Mesothelial cell of epicardium (in vitro differentiated cells): ENCODE measurements around the gene QKI. TPM values are rescaled to one million over a fixed set of nuclear protein-coding genes. Genes with fewer than 3 reads are reported as not detected.

Experiments
- DNase-seq, 2 experiments: peaks; one replicate each; pipeline ENCODE4 v3.0.0; 2021; ENCODE audit warnings: low spot score in 2 of 2; ENCODE audit not compliant: unreplicated experiment in 2 of 2
- H3K27ac Mint-ChIP-seq: 2 replicates; pipeline ENCODE4 v1.8.0; 2021; ENCODE audit warnings: mixed read lengths
- H3K27me3 Mint-ChIP-seq: 2 replicates; pipeline ENCODE4 v1.8.0; 2021; ENCODE audit warnings: low read depth, mixed read lengths
- H3K36me3 Mint-ChIP-seq: 2 replicates; pipeline ENCODE4 v1.8.0; 2021; ENCODE audit warnings: mixed read lengths
- H3K4me1 Mint-ChIP-seq: 2 replicates; pipeline ENCODE4 v1.8.0; 2021; ENCODE audit warnings: mixed read lengths
- H3K4me3 Mint-ChIP-seq: 2 replicates; pipeline ENCODE4 v1.8.0; 2021; ENCODE audit warnings: mild to moderate bottlenecking, moderate library complexity, mixed read lengths
- H3K9me3 Mint-ChIP-seq: 2 replicates; pipeline ENCODE4 v1.8.0; 2021; ENCODE audit warnings: mixed read lengths
- total RNA-seq: library from RNA; stranded (reverse); gene quantifications from 3 replicates; pipeline ENCODE4 v1.2.1, GENCODE V29; 2021
- TF ChIP-seq, protein P1 (sequence below): fragments of 200-600 bp; sonication (generic); IDR thresholded peaks from one replicate; pipeline ENCODE4 v1.5.0; 2021; ENCODE audit warnings: antibody characterized with exemption; ENCODE audit not compliant: unreplicated experiment

The QKI gene
- total RNA-seq, 1 donor from 2014 or later, result 133 TPM

DNA sequence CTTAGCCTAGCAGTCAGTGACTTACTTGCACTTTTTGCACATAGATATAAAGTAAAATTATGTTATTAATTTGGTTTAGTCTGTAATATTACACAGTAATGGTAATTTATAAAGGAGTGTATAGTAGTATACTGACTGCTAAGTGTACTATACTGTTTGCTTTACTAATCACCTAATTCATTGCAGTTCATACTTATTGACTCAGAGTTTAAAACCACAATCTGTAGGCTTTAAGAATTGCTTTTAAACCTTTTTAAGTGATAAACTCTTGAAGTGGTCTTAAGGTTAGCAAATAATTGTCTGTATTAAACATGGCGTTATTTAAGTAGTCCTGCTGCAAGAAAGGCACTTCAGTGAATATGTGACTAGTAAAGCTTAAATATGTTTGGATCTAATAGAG, 151.5 kb downstream of the QKI start:
- no peaks in the 10 kb centered on the region for H3K27me3 Mint-ChIP-seq
- H3K36me3 Mint-ChIP-seq, result peaks cover 34% of the 10 kb centered on the region
- no peak for DNase-seq
- H3K4me1 Mint-ChIP-seq, result no peaks in the 10 kb centered on the region
- H3K27ac Mint-ChIP-seq, result no peak overlapping the region
- TF ChIP-seq, protein P1, sequence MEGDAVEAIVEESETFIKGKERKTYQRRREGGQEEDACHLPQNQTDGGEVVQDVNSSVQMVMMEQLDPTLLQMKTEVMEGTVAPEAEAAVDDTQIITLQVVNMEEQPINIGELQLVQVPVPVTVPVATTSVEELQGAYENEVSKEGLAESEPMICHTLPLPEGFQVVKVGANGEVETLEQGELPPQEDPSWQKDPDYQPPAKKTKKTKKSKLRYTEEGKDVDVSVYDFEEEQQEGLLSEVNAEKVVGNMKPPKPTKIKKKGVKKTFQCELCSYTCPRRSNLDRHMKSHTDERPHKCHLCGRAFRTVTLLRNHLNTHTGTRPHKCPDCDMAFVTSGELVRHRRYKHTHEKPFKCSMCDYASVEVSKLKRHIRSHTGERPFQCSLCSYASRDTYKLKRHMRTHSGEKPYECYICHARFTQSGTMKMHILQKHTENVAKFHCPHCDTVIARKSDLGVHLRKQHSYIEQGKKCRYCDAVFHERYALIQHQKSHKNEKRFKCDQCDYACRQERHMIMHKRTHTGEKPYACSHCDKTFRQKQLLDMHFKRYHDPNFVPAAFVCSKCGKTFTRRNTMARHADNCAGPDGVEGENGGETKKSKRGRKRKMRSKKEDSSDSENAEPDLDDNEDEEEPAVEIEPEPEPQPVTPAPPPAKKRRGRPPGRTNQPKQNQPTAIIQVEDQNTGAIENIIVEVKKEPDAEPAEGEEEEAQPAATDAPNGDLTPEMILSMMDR, result no peak
- H3K4me3 Mint-ChIP-seq, result no peak overlapping the region
- no peaks in the 10 kb centered on the region for H3K9me3 Mint-ChIP-seq

DNA sequence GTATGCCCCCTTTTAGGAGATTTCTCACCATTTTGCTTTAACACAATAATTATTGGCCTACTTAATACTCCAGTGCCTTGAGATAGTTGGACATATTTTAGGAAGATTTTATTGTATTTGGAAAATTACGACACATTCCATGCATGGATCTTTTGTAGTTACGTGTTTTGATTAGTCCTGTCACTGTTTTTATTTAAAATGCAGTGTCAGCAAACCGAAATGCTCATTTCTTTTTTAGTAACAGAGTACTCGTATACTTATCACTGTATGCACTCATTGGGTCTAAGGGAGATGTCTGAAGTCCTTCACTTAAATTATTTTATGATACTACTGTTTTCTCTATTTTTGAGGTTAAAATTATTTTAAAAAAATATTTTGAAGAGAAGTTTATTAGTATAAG, 153.8 kb downstream of the QKI start:
- H3K36me3 Mint-ChIP-seq, result peaks cover 41% of the 10 kb centered on the region
- TF ChIP-seq, protein P1, result no peak
- H3K4me3 Mint-ChIP-seq, result no peak overlapping the region
- H3K4me1 Mint-ChIP-seq, result peaks cover 3% of the 10 kb centered on the region
- DNase-seq, result no peak
- no peaks in the 10 kb centered on the region for H3K27me3 Mint-ChIP-seq
- H3K9me3 Mint-ChIP-seq, result no peaks in the 10 kb centered on the region
- no peak overlapping the region for H3K27ac Mint-ChIP-seq

DNA sequence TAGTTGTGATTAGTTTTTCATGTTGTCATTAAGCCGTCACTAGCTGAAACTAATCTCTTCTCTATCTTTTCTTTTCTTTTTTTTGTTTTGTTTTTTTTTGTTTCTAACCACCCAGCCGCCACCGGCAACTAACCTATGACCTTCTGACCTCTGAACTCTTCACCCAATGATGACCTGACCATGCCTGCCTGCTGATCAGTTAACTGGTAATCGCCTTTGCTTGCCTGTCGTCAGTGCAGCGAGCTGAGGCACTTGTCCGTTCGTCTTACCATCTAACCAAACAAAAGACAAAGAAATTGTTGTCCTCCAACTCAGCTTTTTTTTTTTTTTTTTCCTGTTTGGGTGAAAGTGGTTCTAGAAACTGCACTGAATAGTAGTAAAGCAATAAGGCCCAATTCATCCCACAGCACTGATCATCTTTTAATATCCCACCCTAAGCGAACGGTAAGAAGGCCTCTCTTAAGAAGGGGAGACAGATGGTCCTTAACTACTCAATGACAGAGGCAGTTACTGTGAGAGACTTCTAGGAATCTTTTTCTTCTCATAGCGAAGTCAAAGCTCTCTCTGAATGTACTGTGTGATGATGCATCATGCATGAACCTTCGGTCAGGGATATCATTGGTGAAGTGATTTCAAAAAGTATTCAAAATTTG, 156.2 kb downstream of the QKI start:
- Mint-ChIP-seq H3K4me1 (peaks cover 3% of the 10 kb centered on the region), H3K4me3 (no peak overlapping the region), H3K27ac (no peak overlapping the region), H3K9me3 (no peaks in the 10 kb centered on the region), H3K36me3 (peaks cover 31% of the 10 kb centered on the region), H3K27me3 (no peaks in the 10 kb centered on the region)
- TF ChIP-seq, protein P1, result no peak
- no peak for DNase-seq

DNA sequence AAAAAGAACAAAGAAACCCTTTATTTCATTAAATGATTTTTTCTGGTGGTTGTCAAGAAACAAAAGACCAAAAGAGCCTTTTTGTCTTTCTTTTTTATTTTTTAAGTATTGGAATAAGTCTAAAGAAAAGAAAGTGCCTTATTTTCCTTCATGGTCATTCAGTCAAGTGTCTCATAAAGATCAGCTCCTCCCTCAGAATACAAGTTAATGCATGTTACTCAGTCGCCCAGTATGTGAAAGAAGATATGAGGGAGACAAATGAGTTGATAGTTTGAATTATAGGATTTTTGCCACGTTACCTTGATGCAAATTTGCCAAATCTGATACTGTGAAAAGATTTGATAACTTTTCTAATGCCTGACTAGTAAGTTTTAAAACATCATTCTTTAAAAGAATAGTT, 157.2 kb downstream of the QKI start:
- Mint-ChIP-seq H3K27ac (no peak overlapping the region), H3K4me3 (no peak overlapping the region)

DNA sequence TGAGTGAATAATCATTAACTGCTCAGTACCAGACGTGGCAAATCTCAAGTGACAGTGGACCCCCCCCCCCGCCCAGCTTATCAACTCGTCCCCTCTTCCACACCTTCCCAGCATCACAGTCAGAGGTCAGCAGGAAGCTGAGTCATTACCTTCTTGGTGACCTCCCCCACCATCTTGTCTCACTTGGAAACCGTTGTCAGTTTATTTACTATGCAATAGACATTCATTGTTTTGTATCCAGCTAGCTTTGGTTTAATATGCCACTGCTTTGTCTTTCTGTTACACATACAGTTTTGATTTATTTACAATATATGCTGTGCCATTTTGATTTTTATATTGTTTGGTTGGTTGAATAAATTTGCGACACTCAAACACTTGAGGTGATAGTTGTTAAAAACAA, 158.1 kb downstream of the QKI start:
- TF ChIP-seq, protein P1, result no peak
- Mint-ChIP-seq H3K27me3 (no peaks in the 10 kb centered on the region), H3K9me3 (no peaks in the 10 kb centered on the region), H3K4me1 (peaks cover 3% of the 10 kb centered on the region), H3K27ac (no peak overlapping the region), H3K4me3 (no peak overlapping the region), H3K36me3 (peaks cover 25% of the 10 kb centered on the region)
- no peak for DNase-seq

More for the DNA sequence above, 157.2 kb downstream of the QKI start:
- TF ChIP-seq, protein P1, result no peak
- Mint-ChIP-seq H3K9me3 (no peaks in the 10 kb centered on the region), H3K4me1 (peaks cover 3% of the 10 kb centered on the region), H3K36me3 (peaks cover 28% of the 10 kb centered on the region), H3K27me3 (no peaks in the 10 kb centered on the region)
- no peak for DNase-seq
